ENCODE results near the gene CTNND2.
A peak's percentile ranks its signal among the peaks of the same experiment; 100 is the strongest.

CTNND2 gene

DNA sequence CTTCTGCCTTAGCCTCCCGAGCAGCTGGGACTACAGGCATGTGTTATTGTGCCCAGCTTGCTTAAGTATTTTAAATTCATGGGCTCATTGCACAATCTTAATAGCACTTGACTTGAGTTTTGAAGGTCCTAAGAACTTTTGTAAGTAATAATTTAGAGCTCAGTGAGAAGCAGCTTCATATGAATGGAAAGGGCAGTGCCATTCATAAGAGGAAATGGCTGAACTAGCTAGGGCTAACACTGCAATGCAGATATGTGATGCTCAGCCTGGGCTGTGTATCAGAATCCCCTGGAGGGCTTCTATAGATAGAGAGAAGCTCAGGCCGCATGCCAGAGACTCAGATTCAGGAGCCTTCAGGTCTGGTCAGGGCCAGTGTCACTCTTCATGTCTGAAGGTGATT is 847.7 kb downstream of the CTNND2 start:
- POLR2A ChIA-PET, result no interaction called here
- CTCF ChIA-PET, result interaction anchor here (1.0 kb wide), 1 partner anchor 18 kb away, joined by 3 read pairs; no protein-coding TSS in a partner anchor

DNA sequence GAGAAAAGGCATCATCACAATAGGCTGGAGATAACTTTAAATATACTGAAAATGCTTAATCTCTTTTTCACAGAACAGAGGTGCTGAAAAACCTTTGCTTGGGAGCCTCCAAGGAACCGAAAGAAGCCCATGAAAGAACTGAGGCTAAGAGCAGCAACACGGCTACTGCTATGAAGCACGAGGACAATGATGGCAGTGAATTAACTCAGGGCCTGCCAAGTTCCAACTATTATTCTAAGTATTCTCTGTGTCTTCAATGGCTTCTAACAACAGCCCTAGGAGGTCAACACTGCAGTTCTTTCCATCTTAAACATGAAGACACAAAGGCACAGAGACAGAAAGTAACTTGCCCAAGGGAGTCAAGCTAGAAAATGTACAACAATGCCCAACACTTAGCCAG is 850.2 kb downstream of the CTNND2 start:
- CTCF ChIA-PET, result interaction anchor here (1.8 kb wide), 1 partner anchor 9 kb away, joined by 4 read pairs; no protein-coding TSS in a partner anchor
- TF ChIP-seq, protein P1, sequence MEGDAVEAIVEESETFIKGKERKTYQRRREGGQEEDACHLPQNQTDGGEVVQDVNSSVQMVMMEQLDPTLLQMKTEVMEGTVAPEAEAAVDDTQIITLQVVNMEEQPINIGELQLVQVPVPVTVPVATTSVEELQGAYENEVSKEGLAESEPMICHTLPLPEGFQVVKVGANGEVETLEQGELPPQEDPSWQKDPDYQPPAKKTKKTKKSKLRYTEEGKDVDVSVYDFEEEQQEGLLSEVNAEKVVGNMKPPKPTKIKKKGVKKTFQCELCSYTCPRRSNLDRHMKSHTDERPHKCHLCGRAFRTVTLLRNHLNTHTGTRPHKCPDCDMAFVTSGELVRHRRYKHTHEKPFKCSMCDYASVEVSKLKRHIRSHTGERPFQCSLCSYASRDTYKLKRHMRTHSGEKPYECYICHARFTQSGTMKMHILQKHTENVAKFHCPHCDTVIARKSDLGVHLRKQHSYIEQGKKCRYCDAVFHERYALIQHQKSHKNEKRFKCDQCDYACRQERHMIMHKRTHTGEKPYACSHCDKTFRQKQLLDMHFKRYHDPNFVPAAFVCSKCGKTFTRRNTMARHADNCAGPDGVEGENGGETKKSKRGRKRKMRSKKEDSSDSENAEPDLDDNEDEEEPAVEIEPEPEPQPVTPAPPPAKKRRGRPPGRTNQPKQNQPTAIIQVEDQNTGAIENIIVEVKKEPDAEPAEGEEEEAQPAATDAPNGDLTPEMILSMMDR (IDR thresholded peaks at IDR 0.05; ENCODE audit: control extremely low read depth, extremely low read depth, low read depth, missing control alignments), result no peak

More for the DNA sequence above, 847.7 kb downstream of the CTNND2 start:
- TF ChIP-seq, protein P1 (IDR thresholded peaks at IDR 0.05; ENCODE audit: control extremely low read depth, extremely low read depth, low read depth, missing control alignments), result no peak
- DNase-seq (ENCODE audit: extremely low spot score), result no peak

GRCh38 chr5:11052871-11053270 is 851.4 kb downstream of the CTNND2 start:
- no peak for DNase-seq (ENCODE audit: extremely low spot score)
- ChIA-PET POLR2A (no interaction called here), CTCF (interaction anchor here (1.5 to 1.8 kb wide), 2 partner anchors 8 to 10 kb away, joined by 4 to 7 read pairs; no protein-coding TSS in a partner anchor)
- TF ChIP-seq, protein P1 (IDR thresholded peaks at IDR 0.05; ENCODE audit: control extremely low read depth, extremely low read depth, low read depth, missing control alignments), result no peak

More for the DNA sequence above, 850.2 kb downstream of the CTNND2 start:
- no peak for DNase-seq (ENCODE audit: extremely low spot score)
- POLR2A ChIA-PET, result no interaction called here

DNA sequence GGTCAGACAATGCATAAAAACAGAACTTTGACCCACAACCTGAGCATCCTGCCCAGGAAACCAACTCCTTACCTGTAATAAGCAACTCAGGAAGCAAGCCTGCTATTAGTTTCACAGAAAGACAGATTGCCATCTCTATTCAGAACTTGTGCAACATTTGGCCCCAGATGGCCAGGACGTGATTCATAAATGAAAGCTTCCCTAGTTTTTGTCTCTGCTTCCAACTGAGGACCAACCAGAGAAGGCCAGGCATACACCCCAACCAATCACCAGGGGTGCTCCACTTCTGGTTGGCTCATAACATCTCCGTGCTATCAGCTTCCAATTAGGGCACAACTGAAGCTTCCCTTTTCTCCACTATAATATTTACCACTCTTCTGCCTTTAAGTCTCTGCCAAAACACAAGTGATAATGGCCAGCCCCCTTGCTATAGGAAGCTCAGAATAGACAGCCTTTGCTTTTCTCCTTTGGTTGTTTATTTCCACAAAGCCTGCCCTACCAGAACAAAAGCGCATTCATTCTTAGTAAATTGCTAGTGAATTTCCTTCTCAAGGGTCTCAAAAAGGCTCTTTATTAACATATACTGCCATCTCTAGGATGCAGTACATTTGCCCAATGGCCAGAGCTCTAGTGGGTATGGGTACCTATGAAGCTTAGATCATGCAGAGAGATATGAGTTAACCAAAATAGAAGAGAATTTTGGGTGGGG is 853.5 kb downstream of the CTNND2 start:
- TF ChIP-seq, protein P1 (IDR thresholded peaks at IDR 0.05; ENCODE audit: control extremely low read depth, extremely low read depth, low read depth, missing control alignments), result no peak
- CTCF ChIA-PET, result interaction anchor here (0.8 to 1.6 kb wide), 3 partner anchors 16 to 56 kb away, joined by 3 to 4 read pairs (median 4); no protein-coding TSS in a partner anchor
- no peak for DNase-seq (ENCODE audit: extremely low spot score)
- POLR2A ChIA-PET, result no interaction called here

- ChIA-PET CTCF (interaction anchor here (0.7 to 1.8 kb wide), 4 partner anchors 10 to 61 kb away, joined by 3 to 4 read pairs (median 3); no protein-coding TSS in a partner anchor), POLR2A (no interaction called here)
- no peak for DNase-seq (ENCODE audit: extremely low spot score)
- TF ChIP-seq, protein P1 (IDR thresholded peaks at IDR 0.05; ENCODE audit: control extremely low read depth, extremely low read depth, low read depth, missing control alignments), result peak; percentile 30
Measured at GRCh38 chr5:11048760-11049159, 855.5 kb downstream of the CTNND2 start.

DNA sequence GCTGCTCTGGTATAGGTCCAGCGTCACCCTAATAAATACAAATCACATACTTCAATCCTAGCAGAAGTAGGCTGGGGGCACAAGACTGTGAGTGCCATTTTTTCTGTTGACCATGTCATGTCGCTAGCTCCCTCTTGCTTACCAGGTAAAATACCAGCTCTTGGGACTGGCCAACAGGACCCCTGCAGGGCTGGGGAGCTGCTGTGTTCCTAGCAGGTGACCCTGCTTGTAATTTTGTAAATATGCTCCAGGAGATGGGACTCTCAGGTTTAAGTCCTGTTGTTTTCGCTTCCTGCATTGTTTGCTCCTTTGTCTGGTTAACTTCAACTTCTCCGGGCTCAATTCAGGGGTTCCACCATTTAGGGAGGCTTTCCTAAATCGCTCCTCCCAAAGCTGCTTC is 856.6 kb downstream of the CTNND2 start:
- TF ChIP-seq, protein P1 (IDR thresholded peaks at IDR 0.05; ENCODE audit: control extremely low read depth, extremely low read depth, low read depth, missing control alignments), result no peak
- no peak for DNase-seq (ENCODE audit: extremely low spot score)
- POLR2A ChIA-PET, result no interaction called here
- CTCF ChIA-PET, result interaction anchor here (1.8 kb wide), 1 partner anchor 11 kb away, joined by 4 read pairs; no protein-coding TSS in a partner anchor
